Fibroblast of skin of scalp (primary cell): Measurements from ENCODE around the gene KAT6B.
A peak's percentile ranks its signal among the peaks of the same experiment; 100 is the strongest.
"Not testable (repeated sequence)": the region's sequence is repeated elsewhere in the genome, so short reads cannot be mapped to it uniquely, and the experiment has no call there.

Experiments
- DNase-seq: peaks from one replicate; pipeline ENCODE4 v3.0.0-alpha.2; 2013

KAT6B gene

DNA sequence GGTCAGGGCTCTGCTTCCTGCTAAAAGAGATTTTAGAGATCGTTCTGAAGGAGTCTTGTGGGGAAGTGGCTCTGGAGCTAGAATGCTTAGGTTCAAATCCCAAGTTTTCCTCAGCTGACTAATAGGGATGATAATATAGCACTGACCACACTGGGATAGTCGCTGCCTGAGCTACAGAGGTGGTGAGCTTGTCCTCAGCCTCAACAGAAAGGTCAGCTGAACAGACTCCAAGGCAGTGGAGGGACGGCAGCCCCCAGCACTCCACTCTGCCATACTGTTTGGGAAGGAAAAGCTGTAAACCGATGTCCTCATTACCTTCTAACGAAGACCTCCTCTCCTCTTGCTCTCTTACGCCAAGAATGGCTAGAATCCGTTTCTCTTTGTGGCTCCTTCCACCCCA lies 36.2 kb downstream of the KAT6B start:
- DNase-seq, result no peak

DNA sequence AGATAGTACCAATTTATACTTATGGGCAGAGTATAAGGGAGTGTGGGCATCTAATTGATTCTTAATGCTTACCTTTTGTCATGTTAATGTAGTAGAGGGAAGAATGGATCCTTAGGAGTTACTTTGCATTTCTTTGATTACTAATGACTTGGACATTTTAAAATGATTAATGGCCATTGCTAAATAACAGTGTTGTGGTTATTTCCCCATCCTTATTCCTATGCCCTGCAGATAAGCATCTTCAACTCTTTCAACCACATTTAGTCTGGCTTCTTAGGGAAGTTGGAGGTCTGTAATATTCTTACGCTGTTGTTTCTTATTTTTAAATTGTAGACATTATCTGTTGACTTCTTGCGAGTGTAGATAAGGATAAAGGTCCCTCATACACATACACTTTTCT lies 37.2 kb downstream of the KAT6B start:
- DNase-seq, result no peak

DNA sequence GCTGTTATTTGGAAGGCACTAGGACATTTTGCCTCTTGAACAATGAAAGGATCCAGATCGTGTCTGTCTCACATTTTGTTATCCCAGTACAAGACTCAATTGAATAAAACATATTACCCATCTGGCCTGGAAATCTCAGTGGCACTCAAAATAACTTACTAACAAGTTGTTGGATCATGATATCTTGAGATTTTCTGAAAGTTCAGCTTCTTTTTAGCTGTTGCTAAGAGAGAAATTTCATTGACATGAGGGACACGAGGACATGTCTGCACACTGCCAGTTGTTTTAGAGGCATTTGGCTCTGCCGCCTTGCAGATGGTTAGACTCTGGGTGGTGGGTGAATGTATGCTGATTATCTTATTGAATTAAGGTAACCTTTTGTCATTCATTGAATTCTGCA lies 41.0 kb downstream of the KAT6B start:
- no peak for DNase-seq

DNA sequence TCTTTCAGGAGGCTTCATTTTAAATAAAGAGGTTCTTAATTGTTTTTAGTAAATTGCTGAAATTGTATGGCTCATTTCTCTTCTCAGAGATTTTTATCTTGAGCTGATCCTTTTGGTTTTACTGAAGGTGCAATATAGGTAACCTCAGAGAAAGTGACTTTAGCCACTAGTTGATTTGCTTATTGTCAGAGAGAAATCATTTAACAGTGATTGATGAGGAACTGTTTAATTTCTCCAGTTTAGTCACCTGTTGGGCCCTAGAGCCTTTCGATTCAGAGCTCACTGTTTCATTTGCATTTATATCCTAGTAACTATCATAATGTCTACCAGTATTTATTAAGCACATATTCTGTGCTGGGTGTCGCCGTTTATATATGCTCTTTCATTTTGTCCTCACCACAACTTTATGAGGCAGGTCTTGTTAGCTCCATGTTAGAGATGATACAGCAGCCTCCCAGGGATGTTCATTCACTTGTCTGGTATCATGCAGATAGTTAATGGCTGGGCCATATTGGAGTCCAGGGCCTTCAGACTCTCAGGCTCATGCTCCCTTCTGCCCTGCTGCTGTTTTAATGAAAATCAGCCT lies 42.1 kb downstream of the KAT6B start:
- DNase-seq, result no peak

DNA sequence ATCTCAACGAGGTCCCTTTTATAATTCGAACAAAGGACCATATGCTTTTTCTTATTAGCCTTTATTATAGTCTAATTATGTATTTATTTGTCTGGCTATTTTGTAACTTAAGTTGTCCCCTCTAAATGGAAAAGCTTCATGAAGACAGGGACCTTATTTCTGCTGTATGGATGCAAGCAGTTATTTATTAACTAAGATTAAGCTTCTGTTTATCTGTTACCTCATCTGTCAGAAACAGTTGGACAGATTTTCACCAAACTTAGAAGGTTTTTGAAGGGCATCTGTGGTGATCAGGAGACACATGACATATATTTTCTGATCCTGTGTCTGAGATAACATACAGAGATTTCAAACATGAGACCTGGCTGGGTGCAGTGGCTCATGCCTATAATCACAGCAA lies 43.2 kb downstream of the KAT6B start:
- DNase-seq, result no peak

DNA sequence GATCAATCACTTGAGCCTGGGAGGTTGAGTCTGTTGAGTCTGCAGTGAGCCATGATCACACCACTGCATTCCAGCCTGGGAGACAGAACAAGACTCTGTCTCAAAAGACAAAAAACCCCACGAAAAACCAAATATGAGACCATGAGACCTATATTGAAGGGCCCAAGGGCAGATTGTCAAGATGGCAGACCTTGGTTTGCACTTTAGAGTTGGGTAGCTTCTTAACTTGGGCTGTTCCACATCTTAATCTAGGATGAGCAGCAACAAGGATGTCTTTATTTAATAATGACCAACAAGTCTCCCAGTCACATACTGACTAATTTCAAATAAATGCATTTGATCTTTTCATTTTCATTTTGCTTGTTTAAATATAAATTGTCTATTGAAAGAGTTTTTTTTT lies 43.8 kb downstream of the KAT6B start:
- no peak for DNase-seq

DNA sequence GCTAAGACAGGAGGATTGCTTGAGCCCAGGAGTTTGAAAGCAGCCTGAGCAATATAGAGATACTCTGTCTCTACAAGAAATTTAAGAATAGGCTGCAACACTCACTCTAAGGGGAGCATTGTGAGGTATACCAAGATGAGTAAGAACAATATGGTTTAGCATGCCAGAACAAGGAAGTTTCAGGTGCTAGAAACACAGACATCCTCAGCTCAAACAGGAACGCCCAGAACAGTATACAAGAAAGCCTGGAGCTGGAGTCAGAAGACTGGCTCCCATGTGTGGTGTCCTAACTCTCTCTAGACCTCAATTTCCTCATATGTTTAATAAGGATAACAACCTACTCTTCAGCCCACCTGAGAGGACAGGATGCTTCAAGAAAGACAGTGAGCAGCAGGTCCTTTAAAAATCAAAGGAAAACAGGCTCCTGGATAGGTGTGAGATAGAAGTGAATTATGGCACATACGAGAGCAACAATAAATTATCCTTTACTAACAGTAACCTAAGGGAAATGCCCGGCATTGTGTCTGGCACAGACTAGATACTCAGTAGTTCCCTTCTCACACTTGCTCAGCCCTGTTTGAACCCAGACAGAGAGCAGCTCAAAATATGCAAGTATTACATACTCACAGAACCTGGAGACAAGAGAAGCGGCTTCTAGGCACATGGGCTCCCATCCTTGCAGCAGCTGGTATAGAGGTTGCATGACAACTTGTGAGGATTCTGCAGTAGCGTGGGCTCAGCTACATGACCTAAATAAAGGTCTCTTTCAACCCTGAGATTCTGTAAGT lies 45.4 kb downstream of the KAT6B start:
- no peak for DNase-seq

DNA sequence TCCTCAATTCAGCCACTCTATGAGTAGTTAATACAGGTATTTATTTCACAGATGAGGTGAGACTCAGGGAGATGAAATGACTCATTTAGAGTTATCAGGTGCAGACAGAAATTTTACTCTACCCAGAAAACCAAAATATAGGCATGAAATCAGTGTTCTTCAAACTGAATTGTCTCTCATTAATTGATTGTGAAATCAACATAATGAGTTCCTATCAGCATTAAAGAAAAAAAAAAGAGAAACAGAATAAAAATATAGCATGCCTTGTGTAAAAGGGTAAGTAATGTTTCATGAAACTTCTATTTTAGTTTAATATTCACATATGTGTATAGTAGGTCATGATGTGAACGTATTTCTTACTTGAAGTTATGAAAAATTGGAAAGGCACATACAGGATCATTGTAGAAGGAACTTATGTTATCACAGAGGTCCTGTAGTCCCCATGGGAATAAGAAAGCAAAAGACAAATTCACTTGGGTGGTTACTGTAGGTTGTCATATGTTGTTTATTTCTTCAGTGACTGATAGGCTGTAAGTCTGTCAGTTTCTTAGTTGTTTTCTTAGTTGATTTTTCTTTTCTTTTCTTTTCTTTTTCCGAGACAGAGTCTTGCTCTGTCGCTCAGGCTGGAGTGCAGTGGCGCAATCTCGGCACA lies 47.5 kb downstream of the KAT6B start:
- DNase-seq, result no peak

DNA sequence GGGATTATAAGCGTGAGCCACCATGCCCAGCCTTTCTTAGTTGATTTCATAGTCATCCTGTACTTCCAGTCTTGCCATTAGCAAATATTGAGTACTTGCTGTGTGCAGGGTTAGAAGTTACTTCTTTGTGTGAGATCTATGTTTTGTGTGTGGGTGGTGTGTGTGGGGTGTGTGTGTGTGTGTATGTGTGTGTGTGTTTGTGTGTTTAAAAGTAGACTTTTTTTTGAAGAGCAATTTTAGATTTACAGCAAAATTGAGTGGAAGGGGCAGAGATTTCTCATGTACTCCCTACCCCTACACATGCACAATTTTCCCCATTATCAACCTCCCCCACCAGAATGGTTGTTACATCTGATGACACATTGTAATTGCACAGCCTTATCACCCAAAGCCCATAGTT lies 48.2 kb downstream of the KAT6B start:
- DNase-seq, result no peak

DNA sequence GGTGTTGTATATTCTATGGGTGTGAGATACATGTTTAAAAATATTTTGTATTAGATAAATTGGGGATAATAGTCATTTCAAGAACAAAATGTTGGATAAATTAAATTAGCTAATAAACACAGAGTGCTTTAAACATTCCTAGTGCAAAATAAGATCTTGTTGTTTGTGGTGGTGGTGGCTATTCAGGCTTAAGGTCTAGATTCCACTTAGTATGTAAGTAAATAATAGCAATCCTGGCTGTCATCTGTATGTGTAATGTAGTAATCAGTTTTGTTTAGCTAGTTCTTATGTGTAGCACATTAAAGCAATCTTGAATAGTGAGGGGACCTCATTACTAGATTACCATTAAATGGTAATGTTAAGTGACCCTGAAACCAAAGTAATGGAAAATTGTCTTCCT lies 48.7 kb downstream of the KAT6B start:
- no peak for DNase-seq

DNA sequence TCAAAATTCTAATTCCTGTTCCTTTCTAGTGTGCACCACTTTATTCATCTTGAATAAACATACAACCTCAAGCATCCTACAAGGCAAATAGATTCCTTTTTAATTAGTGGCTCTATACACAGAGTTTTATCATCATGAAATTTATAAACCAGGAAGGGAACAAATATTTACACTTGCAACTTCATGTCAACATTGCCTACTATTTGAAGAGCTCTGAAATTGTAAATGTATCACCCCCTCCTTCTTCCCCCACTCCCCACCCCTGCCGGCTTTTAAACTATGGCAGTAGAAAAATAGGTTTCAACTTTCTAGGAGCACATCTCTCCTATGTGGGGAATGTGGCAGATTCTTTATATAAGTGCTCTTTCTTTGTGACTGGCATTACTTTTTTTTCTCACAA lies 49.6 kb downstream of the KAT6B start:
- DNase-seq, result no peak

DNA sequence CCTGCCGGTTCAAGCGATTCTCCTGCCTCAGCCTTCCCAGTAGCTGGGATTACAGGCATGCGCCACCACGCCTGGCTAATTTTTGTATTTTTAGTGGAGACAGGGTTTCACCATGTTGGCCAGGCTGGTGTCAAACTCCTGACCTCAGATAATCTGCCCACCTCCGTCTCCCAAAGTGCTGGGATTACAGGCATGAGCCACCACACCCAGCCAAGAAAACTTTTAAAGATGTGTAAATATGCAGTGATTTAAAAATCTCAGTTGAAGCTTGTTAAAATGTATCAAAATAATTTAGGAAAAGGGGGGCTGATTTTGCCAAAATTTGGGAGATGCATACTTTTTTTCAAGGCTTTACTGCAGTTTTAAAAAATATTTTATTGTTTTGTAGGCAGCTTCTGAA lies 50.7 kb downstream of the KAT6B start:
- not testable (repeated sequence) for DNase-seq

DNA sequence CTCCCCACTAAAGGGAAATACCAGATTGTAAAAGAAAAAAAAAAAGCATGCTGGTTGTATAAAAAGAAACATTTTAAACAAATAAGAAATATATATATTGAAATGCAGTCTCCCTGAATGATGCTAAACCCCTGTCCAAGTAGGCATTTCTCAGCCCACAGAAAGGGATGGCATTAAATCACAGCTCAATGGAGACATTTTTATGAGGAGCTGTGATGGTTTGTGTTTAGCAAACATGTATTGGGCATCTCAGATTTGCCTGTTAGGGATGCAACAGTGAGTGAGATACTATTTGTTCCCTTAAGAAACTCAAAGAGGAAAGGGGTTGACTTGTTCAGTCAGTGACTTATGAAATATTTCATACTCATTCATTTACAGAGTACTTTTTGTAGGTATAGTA lies 51.5 kb downstream of the KAT6B start:
- no peak for DNase-seq

DNA sequence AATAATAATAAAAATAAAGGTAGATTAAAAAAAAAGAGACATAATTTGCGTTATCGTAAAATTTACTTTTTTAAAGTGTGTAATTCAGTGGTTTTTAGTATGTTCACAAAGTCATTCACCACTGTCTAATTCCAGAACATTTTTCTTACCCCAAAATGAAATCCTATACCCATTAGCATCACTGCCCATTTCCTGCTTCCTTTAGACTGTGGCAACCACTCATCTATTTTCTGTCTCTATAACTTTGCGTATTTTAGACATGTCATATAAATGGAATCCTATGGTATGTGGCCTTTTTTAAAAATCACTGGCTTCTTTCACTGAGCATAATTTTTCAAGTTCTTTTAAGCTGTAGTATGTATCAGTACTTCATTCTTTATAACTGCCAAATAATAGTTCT lies 53.6 kb downstream of the KAT6B start:
- DNase-seq, result peak; percentile 75

DNA sequence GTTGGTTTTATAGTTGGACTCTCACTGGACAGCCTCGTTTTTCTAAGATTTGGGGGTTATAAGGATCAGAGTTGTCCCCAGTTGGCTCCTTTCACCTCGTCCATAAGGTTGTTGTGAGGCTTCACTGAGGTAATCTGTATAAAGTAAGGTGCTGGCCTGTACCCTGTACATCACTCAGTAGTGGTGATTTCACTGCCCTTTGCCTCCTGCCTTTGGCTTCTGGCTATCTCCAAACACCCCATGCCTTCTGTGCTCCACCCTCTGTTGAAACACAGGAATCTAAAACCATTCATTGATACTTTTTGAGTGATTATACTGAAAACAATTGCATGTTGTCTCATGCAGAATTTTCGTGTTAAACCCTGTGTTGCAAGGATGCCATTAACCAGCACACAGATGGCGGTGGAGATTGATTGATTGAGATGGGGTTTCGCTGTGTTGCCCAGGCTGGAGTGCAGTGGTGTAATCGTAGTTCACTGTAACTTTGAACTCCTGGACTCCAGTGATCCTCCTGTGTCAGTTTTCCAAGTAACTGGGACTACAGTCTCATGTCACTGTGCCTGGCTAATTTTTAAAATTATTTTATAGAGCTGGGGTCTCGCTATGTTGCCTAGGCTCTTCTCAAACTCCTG lies 55.0 kb downstream of the KAT6B start:
- no peak for DNase-seq

DNA sequence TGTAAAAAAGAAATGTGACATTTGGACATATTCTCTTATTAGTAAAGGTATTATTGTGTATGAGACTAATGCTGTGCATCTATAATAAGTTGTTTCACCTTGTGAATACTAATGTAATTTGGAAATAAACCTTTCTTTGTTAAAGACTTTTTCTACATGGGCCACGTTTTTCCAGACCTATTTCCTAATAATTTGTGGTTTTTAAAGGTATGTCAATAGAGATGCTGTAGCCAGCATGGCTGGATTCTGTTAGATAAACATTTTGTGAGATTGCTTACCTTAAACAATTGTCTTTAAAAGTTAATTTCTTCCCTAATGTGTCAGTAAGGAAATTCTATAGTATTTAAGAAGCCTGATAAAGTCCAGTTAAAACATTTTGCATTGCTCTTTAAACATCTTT lies 56.0 kb downstream of the KAT6B start:
- no peak for DNase-seq

DNA sequence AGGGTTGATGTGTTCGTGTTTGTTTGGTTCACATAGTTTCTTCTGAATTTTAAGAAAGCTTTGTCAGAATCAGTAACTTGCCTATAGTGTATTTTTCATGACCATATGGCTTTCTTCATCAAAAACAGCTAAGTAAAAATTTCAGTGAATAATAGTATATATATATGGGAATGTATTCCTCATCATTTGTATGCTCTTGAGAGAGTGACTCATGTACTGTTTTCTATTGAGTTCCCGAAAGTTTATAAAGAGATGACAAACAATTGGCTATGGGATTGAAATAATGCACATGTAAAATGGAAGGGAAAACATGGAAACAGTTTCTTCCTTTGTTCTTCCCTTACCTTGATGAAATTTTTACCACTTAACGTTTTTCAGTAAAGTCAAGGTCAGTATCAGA lies 56.4 kb downstream of the KAT6B start:
- DNase-seq, result peak; percentile 34

DNA sequence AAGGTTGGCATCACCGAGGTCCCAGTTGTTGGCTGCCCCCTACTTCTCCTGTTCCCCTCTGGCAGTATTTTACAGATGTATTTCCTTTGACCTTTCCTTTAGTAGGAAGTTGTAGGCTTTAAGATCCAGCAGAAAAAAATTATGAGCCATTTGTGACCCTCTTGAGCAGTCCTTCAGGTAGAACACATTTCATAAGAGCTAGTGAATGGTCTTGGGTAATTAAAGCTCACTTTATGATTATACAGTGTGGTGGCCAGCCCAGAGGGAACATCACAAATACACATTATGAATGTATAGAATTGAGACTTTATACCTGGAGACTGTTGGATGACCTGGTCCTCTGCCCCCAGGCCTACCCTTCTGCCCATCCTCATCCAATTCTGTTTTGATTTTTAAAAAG lies 57.0 kb downstream of the KAT6B start:
- no peak for DNase-seq

DNA sequence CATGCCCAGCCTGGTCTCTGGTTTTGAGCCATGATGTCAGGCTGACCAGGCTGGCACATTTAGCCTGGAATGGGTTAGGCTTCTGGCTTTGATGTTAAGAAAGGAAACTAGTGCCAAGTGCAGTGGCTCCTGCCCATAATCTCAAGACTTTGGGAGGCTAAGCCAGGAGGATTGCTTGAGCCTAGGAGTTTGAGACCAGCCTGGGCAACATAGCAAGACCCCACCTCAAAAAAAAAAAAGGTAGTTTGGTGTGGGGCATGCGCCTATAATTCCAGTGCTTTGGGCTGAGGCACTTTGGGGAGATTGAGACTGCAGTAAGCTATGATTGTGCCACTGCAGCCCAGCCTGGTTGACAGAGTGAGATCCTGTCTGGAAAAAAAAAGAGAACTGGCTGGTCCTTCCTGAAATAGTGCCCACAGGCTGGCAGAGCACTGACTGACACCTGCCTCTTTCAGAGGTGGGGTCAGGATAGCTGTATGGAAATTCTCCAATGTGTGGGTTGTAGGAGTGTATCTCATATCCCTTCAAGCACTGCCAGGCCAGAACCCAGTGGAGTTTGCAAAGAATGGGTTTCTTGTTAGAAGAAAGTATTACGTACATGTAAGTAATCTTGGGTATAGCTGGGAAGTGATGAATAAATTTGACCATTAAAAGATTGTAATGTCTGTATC lies 61.3 kb downstream of the KAT6B start:
- no peak for DNase-seq

DNA sequence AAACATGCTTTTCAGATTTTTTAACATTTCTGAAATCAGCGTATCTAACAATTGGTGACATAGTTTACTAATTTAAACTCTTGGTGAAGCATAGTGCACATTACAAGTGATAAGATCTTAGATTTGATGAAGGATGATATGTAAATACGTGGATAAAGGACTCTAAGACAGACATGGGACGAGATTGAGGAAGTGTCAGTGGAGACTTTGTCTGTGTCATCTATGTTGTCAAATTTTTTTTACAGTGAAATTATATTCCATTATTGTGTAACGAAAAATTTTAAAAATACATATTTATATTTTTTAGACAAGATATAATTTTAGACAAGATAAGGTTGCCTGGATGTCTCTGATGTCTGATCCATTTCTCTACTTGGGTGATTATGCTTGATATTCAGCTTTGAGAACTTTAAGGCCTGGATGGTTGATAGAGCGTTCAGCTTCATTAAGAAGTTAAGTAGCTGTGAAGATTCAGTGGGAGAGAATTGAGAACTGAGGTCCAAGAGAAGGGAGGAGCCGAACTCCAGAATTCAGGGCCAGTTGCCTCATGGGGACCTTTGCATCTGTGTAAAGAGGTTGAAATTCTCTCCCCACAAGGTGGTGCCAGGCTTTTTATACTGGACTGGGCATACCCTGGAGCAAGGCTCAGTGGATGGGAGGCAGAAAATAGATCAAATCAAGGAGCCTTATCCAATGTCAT lies 62.7 kb downstream of the KAT6B start:
- peak; percentile 8 for DNase-seq

DNA sequence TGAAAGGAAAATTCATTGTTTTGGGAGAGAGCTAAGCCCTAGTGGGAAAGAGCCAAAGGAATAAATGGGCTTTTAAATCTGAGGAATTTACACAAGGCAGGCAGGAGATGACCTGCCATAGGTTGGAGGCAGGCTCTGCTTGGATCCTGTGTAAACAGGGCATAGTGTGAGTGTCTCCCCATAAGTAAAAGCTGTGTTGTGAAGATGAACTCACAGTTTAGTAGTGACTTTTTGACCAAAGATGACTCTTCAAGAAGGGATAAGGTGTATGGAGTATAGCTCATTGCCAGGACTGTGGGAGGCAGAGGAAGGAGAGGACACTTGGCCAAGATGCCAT lies 63.2 kb downstream of the KAT6B start:
- no peak for DNase-seq

DNA sequence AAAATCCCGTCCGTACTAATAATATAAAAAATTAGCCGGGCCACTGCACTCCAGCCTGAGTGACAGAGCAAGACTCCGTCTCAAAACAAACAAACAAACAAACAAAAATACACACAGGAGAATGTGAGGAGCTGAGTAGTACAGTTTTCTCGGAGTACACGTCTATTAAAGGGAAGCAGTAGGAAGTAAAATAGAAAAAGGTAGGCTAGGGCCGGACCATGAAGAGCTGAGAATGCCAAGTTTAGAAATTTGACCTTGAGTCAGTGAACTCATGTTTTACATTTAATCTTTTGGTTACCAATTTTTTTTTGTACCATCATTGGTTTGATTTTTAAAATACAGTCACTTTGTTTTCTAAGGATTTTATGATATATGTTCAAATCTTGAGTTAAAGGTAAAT lies 64.1 kb downstream of the KAT6B start:
- no peak for DNase-seq

DNA sequence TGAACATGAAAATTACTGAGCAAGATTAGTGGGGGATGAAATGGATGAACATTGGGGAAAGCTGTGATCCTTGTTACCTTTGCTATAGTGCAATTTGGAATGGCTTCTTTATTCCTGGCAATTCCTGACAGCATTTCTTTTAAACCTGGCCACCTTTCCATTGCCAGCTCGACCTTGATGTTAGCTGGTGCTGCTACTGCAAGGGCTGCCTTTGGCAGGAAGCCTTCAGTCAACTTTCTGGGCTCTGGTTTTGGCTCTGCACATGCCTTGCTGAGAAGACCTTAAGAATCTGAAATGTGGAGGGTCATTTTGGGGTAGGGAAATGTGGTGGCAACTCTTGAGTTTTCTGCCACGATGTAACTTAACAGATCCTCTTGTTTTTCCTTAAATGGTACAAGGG lies 64.7 kb downstream of the KAT6B start:
- DNase-seq, result no peak
